ENCODE results near the gene CPVL.

GRCh38 chr7:29005406-29005805 is 140.9 kb downstream of the CPVL start:
- TF ChIP-seq, protein P1, sequence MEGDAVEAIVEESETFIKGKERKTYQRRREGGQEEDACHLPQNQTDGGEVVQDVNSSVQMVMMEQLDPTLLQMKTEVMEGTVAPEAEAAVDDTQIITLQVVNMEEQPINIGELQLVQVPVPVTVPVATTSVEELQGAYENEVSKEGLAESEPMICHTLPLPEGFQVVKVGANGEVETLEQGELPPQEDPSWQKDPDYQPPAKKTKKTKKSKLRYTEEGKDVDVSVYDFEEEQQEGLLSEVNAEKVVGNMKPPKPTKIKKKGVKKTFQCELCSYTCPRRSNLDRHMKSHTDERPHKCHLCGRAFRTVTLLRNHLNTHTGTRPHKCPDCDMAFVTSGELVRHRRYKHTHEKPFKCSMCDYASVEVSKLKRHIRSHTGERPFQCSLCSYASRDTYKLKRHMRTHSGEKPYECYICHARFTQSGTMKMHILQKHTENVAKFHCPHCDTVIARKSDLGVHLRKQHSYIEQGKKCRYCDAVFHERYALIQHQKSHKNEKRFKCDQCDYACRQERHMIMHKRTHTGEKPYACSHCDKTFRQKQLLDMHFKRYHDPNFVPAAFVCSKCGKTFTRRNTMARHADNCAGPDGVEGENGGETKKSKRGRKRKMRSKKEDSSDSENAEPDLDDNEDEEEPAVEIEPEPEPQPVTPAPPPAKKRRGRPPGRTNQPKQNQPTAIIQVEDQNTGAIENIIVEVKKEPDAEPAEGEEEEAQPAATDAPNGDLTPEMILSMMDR (conservative IDR thresholded peaks at IDR 0.05; ENCODE audit: low read depth, low read length), result no peak
- TF ChIP-seq ELK1 (IDR thresholded peaks at IDR 0.05; ENCODE audit: borderline replicate concordance, low read depth, low read length) (no peak), RAD21 (IDR thresholded peaks at IDR 0.05; ENCODE audit: low read length) (no peak), RFX5 (IDR thresholded peaks at IDR 0.05; ENCODE audit: low read depth, low read length) (no peak), POLR2A (IDR thresholded peaks at IDR 0.05; ENCODE audit: low read depth, low read length) (no peak), SMC3 (IDR thresholded peaks at IDR 0.05; ENCODE audit: low read depth, low read length) (no peak), CEBPB (IDR thresholded peaks at IDR 0.05; ENCODE audit: low read depth, low read length) (no peak), NFE2L2 (IDR thresholded peaks at IDR 0.05; ENCODE audit: low read depth, low read length) (no peak), MXI1 (IDR thresholded peaks at IDR 0.05; ENCODE audit: borderline replicate concordance, low read depth, low read length) (no peak), RCOR1 (IDR thresholded peaks at IDR 0.05; ENCODE audit: insufficient replicate concordance, low read length) (no peak)

Data from IMR-90 (cell line).